MM.1S (cell line): Measurements from ENCODE around the gene ESYT1.

Experiments used
- EZH2 ChIP-seq: fragments of 300-600 bp; sonication (generic); optimal IDR thresholded peaks from 2 replicates; pipeline ENCODE3; 2017; ENCODE audit warnings: low read depth, mild to moderate bottlenecking, antibody characterized with exemption, low read length, mixed read lengths
- TF ChIP-seq, protein P1 (sequence below): fragments of 300-600 bp; sonication (generic); IDR thresholded peaks from 2 replicates; pipeline ENCODE4 v1.5.1; 2016; ENCODE audit warnings: antibody characterized with exemption, low read length, mixed read lengths

GRCh38 chr12:56160193-56160763 lies 32.2 kb downstream of the ESYT1 start:
- TF ChIP-seq, protein P1, sequence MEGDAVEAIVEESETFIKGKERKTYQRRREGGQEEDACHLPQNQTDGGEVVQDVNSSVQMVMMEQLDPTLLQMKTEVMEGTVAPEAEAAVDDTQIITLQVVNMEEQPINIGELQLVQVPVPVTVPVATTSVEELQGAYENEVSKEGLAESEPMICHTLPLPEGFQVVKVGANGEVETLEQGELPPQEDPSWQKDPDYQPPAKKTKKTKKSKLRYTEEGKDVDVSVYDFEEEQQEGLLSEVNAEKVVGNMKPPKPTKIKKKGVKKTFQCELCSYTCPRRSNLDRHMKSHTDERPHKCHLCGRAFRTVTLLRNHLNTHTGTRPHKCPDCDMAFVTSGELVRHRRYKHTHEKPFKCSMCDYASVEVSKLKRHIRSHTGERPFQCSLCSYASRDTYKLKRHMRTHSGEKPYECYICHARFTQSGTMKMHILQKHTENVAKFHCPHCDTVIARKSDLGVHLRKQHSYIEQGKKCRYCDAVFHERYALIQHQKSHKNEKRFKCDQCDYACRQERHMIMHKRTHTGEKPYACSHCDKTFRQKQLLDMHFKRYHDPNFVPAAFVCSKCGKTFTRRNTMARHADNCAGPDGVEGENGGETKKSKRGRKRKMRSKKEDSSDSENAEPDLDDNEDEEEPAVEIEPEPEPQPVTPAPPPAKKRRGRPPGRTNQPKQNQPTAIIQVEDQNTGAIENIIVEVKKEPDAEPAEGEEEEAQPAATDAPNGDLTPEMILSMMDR = no peak
- TF ChIP-seq EZH2 = no peak
